A549 (cell line): ENCODE measurements around the gene RPS6KA2.

Experiments
- CHD2 ChIP-seq: fragments of 150-350 bp; IDR thresholded peaks from 2 replicates; pipeline ENCODE4 v1.6.1; 2014; ENCODE audit warnings: low read length; ENCODE audit not compliant: partially characterized antibody
- FOSL2 ChIP-seq, 2 experiments: fragments of 450-650 bp in 1 of 2; fragments of >200 bp in 1 of 2; sonication (Bioruptor Twin) in 1 of 2; formaldehyde crosslinking; IDR thresholded peaks; 2 replicates each; pipeline versions ENCODE4 v1.5.0 to v1.6.1; 2016 to 2020; ENCODE audit warnings: mild to moderate bottlenecking in 1 of 2, moderate library complexity in 1 of 2
- MAZ ChIP-seq: fragments of 150-350 bp; IDR thresholded peaks from 2 replicates; pipeline ENCODE4 v1.6.1; 2014; ENCODE audit warnings: antibody characterized with exemption, low read depth, low read length, borderline replicate concordance
- POLR2AphosphoS2 ChIP-seq: conservative IDR thresholded peaks from 2 replicates; pipeline ENCODE4 v1.6.1; 2012; ENCODE audit warnings: low read length, improper control_type of control experiment, inconsistent platforms
- SMC3 ChIP-seq: fragments of >200 bp; sonication (Bioruptor Twin); formaldehyde crosslinking; IDR thresholded peaks from 3 replicates; pipeline ENCODE4 v1.6.1; 2018; ENCODE audit warnings: inconsistent platforms
- TF ChIP-seq, protein P1 (sequence below): IDR thresholded peaks from 2 replicates; pipeline ENCODE4 v1.6.1; 2012
- TF ChIP-seq, protein P2 (sequence below): fragments of >200 bp; sonication (Bioruptor Twin); formaldehyde crosslinking; IDR thresholded peaks from 3 replicates; pipeline ENCODE4 v1.5.1; 2016

DNA sequence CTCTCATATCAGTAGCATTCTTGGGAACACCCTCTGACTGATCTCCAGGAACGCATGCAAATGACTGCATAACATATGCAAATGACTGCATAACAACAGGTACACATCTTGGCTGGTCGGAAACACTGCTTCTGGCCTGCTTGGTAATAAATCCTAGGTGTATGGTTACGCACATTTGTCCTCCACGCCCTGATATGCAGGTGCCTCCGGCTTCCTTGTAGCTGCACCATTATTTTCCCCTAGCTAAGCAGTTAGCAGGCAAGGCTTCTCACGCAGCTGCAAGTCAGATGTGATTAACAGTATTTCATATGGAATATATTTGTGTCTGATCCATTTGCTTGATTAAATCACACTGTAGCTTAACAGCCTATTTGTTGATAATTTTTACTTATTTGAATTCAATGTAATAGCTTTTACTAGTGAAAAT, 5.9 kb downstream of the RPS6KA2 start:
- TF ChIP-seq, protein P1, sequence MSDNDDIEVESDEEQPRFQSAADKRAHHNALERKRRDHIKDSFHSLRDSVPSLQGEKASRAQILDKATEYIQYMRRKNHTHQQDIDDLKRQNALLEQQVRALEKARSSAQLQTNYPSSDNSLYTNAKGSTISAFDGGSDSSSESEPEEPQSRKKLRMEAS: no peak
- no peak for TF ChIP-seq FOSL2 (IDR thresholded peaks at IDR 0.05)
- TF ChIP-seq FOSL2 (CRISPR knock-in tag; IDR thresholded peaks at IDR 0.05): no peak
- TF ChIP-seq POLR2AphosphoS2: no peak
- TF ChIP-seq, protein P2, sequence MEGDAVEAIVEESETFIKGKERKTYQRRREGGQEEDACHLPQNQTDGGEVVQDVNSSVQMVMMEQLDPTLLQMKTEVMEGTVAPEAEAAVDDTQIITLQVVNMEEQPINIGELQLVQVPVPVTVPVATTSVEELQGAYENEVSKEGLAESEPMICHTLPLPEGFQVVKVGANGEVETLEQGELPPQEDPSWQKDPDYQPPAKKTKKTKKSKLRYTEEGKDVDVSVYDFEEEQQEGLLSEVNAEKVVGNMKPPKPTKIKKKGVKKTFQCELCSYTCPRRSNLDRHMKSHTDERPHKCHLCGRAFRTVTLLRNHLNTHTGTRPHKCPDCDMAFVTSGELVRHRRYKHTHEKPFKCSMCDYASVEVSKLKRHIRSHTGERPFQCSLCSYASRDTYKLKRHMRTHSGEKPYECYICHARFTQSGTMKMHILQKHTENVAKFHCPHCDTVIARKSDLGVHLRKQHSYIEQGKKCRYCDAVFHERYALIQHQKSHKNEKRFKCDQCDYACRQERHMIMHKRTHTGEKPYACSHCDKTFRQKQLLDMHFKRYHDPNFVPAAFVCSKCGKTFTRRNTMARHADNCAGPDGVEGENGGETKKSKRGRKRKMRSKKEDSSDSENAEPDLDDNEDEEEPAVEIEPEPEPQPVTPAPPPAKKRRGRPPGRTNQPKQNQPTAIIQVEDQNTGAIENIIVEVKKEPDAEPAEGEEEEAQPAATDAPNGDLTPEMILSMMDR: no peak
- TF ChIP-seq SMC3: no peak
- TF ChIP-seq MAZ: no peak
- no peak for TF ChIP-seq CHD2
